Caco-2 (cell line): Measurements from ENCODE around the gene GREM1. TPM values are rescaled to one million over a fixed set of nuclear protein-coding genes. Genes with fewer than 3 reads are reported as not detected.

Source experiments
- BruUV-seq: library from RNA; stranded (reverse); fragments of 400-500 nt; replicated peaks from 2 replicates; lab custom pipeline; 2021; lab: Mats Ljungman, UMichigan
- CTCF ChIA-PET: fragments of 300-600 bp; sonication (Branson Sonifier 250); formaldehyde crosslinking; loops from one replicate; lab custom pipeline; 2022; ENCODE audit warnings: antibody characterized with exemption; lab: Charles Lee
- POLR2A ChIA-PET: fragments of 300-600 bp; sonication (Branson Sonifier 250); formaldehyde crosslinking; loops from one replicate; lab custom pipeline; 2022; ENCODE audit warnings: antibody characterized with exemption; lab: Charles Lee
- DNase-seq, 2 experiments: peaks; one replicate each; pipeline versions ENCODE4 v3.0.0 to v3.0.0-alpha.2; 2020 to 2022
- H3K27me3 ChIP-seq: replicated peaks from 2 replicates; pipeline ENCODE4 v1.6.0; 2011; ENCODE audit warnings: low read length; ENCODE audit not compliant: control insufficient read depth, insufficient read depth
- H3K36me3 ChIP-seq: 2 replicates; pipeline ENCODE4 v1.5.1; 2011; ENCODE audit warnings: low read length; ENCODE audit not compliant: control insufficient read depth, insufficient read depth
- H3K4me1 ChIP-seq: fragments of 250-450 bp; sonication (Bioruptor Pico); 2 replicates; pipeline ENCODE4 v1.5.1; 2020; ENCODE audit warnings: mild to moderate bottlenecking
- H3K4me3 ChIP-seq: 2 replicates; pipeline ENCODE4 v1.5.1; 2011; ENCODE audit warnings: low read depth, mild to moderate bottlenecking, control low read depth, low read length
- H3K9me3 ChIP-seq: fragments of 250-450 bp; sonication (Bioruptor Pico); 2 replicates; pipeline ENCODE4 v1.5.1; 2020; ENCODE audit warnings: mild to moderate bottlenecking, moderate library complexity
- H3K27ac Mint-ChIP-seq: one replicate; pipeline ENCODE4 v1.8.0; 2022; ENCODE audit warnings: mixed read lengths; ENCODE audit not compliant: unreplicated experiment
- H3K27me3 Mint-ChIP-seq: one replicate; pipeline ENCODE4 v1.8.0; 2022; ENCODE audit warnings: mixed read lengths; ENCODE audit not compliant: insufficient read depth, unreplicated experiment
- H3K36me3 Mint-ChIP-seq: one replicate; pipeline ENCODE4 v1.8.0; 2022; ENCODE audit warnings: mild to moderate bottlenecking, mixed read lengths; ENCODE audit not compliant: insufficient read depth, unreplicated experiment
- H3K4me1 Mint-ChIP-seq: one replicate; pipeline ENCODE4 v1.8.0; 2022; ENCODE audit warnings: low read depth, mixed read lengths; ENCODE audit not compliant: unreplicated experiment
- H3K4me3 Mint-ChIP-seq: one replicate; pipeline ENCODE4 v1.8.0; 2022; ENCODE audit warnings: mild to moderate bottlenecking, moderate library complexity, mixed read lengths; ENCODE audit not compliant: unreplicated experiment
- H3K9me3 Mint-ChIP-seq: one replicate; pipeline ENCODE4 v1.8.0; 2022; ENCODE audit warnings: mixed read lengths; ENCODE audit not compliant: unreplicated experiment
- CTCF ChIP-seq, 2 experiments: fragments of 200-600 bp in 1 of 2; IDR thresholded peaks; 1 replicate in 1 of 2; 2 replicates in 1 of 2; pipeline versions ENCODE4 v1.5.1 to v1.8.0; 2011 to 2022; ENCODE audit warnings: antibody characterized with exemption in 1 of 2, control low read depth in 1 of 2, inconsistent platforms in 1 of 2, low read depth in 1 of 2, low read length in 1 of 2, mild to moderate bottlenecking in 1 of 2, moderate library complexity in 1 of 2; ENCODE audit not compliant: insufficient read depth in 1 of 2, severe bottlenecking in 1 of 2, unreplicated experiment in 1 of 2
- intact Hi-C: fragments of 100-400 bp; cut with micrococcal nuclease; formaldehyde crosslinking; loops from one replicate; pipeline ENCODE4 v1.10.0; 2022; ENCODE audit not compliant: unreplicated experiment
- total RNA-seq: library from RNA; stranded (reverse); gene quantifications from 2 replicates; pipeline ENCODE4 v1.2.3, GENCODE V29; 2022

The GREM1 gene
- total RNA-seq, 1 experiment from 2014 or later = 0.54 TPM

GRCh38 chr15:32721596-32721995, 3.8 kb downstream of the GREM1 start:
- no peaks in the 10 kb centered on the region for H3K9me3 ChIP-seq
- CTCF ChIA-PET = no interaction called here
- H3K4me1 ChIP-seq = peaks cover 6% of the 10 kb centered on the region; the same call in 1 of the 2 replicates
- Mint-ChIP-seq H3K36me3 (no peaks in the 10 kb centered on the region), H3K27ac (no peak overlapping the region), H3K27me3 (peaks cover 25% of the 10 kb centered on the region), H3K4me1 (no peaks in the 10 kb centered on the region), H3K4me3 (no peak overlapping the region), H3K9me3 (no peaks in the 10 kb centered on the region)
- peak in 1 of 2 experiments; percentile 16 for DNase-seq
- BruUV-seq = no TSS peak
- no peak for TF ChIP-seq CTCF (IDR thresholded peaks at IDR 0.05; ENCODE audit: insufficient read depth in 1 of 2, low read depth in 1 of 2, low read length in 1 of 2, severe bottlenecking in 1 of 2, unreplicated experiment in 1 of 2)
- H3K27me3 ChIP-seq = peaks cover 5% of the 10 kb centered on the region
- no peak overlapping the region for H3K4me3 ChIP-seq
- POLR2A ChIA-PET = no interaction called here
- intact Hi-C loops = no loop called here
- no peaks in the 10 kb centered on the region for H3K36me3 ChIP-seq

GRCh38 chr15:32722136-32722535, 4.3 kb downstream of the GREM1 start:
- Mint-ChIP-seq H3K4me1 (no peaks in the 10 kb centered on the region), H3K9me3 (no peaks in the 10 kb centered on the region), H3K27me3 (peaks cover 20% of the 10 kb centered on the region), H3K36me3 (no peaks in the 10 kb centered on the region), H3K27ac (no peak overlapping the region), H3K4me3 (no peak overlapping the region)
- H3K36me3 ChIP-seq = no peaks in the 10 kb centered on the region
- H3K4me3 ChIP-seq = no peak overlapping the region
- intact Hi-C loops = no loop called here
- peaks cover 6% of the 10 kb centered on the region; the same call in 1 of the 2 replicates for H3K4me1 ChIP-seq
- no peak for TF ChIP-seq CTCF (IDR thresholded peaks at IDR 0.05; ENCODE audit: insufficient read depth in 1 of 2, low read depth in 1 of 2, low read length in 1 of 2, severe bottlenecking in 1 of 2, unreplicated experiment in 1 of 2)
- POLR2A ChIA-PET = no interaction called here
- H3K27me3 ChIP-seq = peaks cover 5% of the 10 kb centered on the region
- DNase-seq = no peak
- no peaks in the 10 kb centered on the region for H3K9me3 ChIP-seq
- no TSS peak for BruUV-seq
- CTCF ChIA-PET = no interaction called here

GRCh38 chr15:32723171-32723948, 5.6 kb downstream of the GREM1 start:
- no peak overlapping the region for H3K4me3 ChIP-seq
- DNase-seq = no peak
- no TSS peak for BruUV-seq
- no peaks in the 10 kb centered on the region for H3K4me1 Mint-ChIP-seq
- intact Hi-C loops = no loop called here
- no peaks in the 10 kb centered on the region for H3K36me3 Mint-ChIP-seq
- TF ChIP-seq CTCF (IDR thresholded peaks at IDR 0.05; ENCODE audit: insufficient read depth in 1 of 2, low read depth in 1 of 2, low read length in 1 of 2, severe bottlenecking in 1 of 2, unreplicated experiment in 1 of 2) = no peak
- no peaks in the 10 kb centered on the region for H3K36me3 ChIP-seq
- H3K9me3 Mint-ChIP-seq = no peaks in the 10 kb centered on the region
- no peaks in the 10 kb centered on the region for H3K9me3 ChIP-seq
- ChIA-PET CTCF (no interaction called here), POLR2A (no interaction called here)
- no peak overlapping the region for H3K27ac Mint-ChIP-seq
- peaks cover 5% of the 10 kb centered on the region for H3K27me3 ChIP-seq
- peaks cover 13% of the 10 kb centered on the region for H3K27me3 Mint-ChIP-seq
- H3K4me1 ChIP-seq = peaks cover 6% of the 10 kb centered on the region; the same call in 1 of the 2 replicates
- H3K4me3 Mint-ChIP-seq = no peak overlapping the region
